Panc1 (cell line): ENCODE results near the gene GLIS2. TPM values are rescaled to one million over a fixed set of nuclear protein-coding genes. Genes with fewer than 3 reads are reported as not detected.

ENCODE experiments used
- ATAC-seq: fragments of 200-7000 bp; cut with Tn5 transposase; 2 replicates; pipeline ENCODE4 v1.9.1; 2020; ENCODE audit warnings: mild to moderate bottlenecking, moderate library complexity
- BruUV-seq: library from RNA; stranded (reverse); fragments of 400-500 nt; replicated peaks from 2 replicates; lab custom pipeline; 2021; lab: Mats Ljungman, UMichigan
- CTCF ChIA-PET: fragments of 300-600 bp; sonication (Branson Sonifier 250); formaldehyde crosslinking; loops from one replicate; lab custom pipeline; 2022; ENCODE audit warnings: antibody characterized with exemption; lab: Charles Lee
- POLR2A ChIA-PET: fragments of 300-600 bp; sonication (Branson Sonifier 250); formaldehyde crosslinking; loops from one replicate; lab custom pipeline; 2022; ENCODE audit warnings: antibody characterized with exemption; lab: Charles Lee
- DNase-seq: peaks from one replicate; pipeline ENCODE4 v3.0.0-alpha.2; 2010; ENCODE audit warnings: low read depth, low spot score
- H3K27ac ChIP-seq: 2 replicates; pipeline ENCODE4 v1.5.1; 2011; ENCODE audit warnings: mild to moderate bottlenecking, low read length, inconsistent platforms
- H3K27me3 ChIP-seq: fragments of 200-500 bp; sonication (Bioruptor generic); 2 replicates; pipeline ENCODE4 v1.6.0; 2014; ENCODE audit warnings: low read length, inconsistent platforms; ENCODE audit not compliant: control insufficient read depth, insufficient read depth
- H3K36me3 ChIP-seq: fragments of 200-500 bp; sonication (Bioruptor generic); 2 replicates; pipeline ENCODE4 v1.5.1; 2014; ENCODE audit warnings: inconsistent platforms, mild to moderate bottlenecking, low read length, moderate library complexity; ENCODE audit not compliant: control insufficient read depth, insufficient read depth
- H3K4me1 ChIP-seq: 2 replicates; pipeline ENCODE4 v1.5.1; 2011; ENCODE audit warnings: inconsistent platforms, mild to moderate bottlenecking, low read length, moderate library complexity; ENCODE audit not compliant: control insufficient read depth, insufficient read depth
- H3K4me3 ChIP-seq, 2 experiments: 2 replicates each; pipeline ENCODE4 v1.5.1; 2011 to 2012; ENCODE audit warnings: low read depth in 2 of 2, low read length in 2 of 2, mild to moderate bottlenecking in 2 of 2, inconsistent platforms in 1 of 2, moderate library complexity in 1 of 2
- H3K9me3 ChIP-seq: fragments of 200-500 bp; sonication (Bioruptor generic); 2 replicates; pipeline ENCODE4 v1.5.1; 2014; ENCODE audit warnings: low read depth, mild to moderate bottlenecking, inconsistent platforms, low read length, moderate library complexity; ENCODE audit not compliant: control insufficient read depth, insufficient read depth
- POLR2AphosphoS5 ChIP-seq: IDR thresholded peaks from 2 replicates; pipeline ENCODE4 v1.6.1; 2012; ENCODE audit warnings: mild to moderate bottlenecking, low read depth, low read length, moderate library complexity
- REST ChIP-seq, 2 experiments: IDR thresholded peaks; 2 replicates each; pipeline ENCODE4 v1.6.1; 2011 to 2012; ENCODE audit warnings: low read depth in 2 of 2, control low read depth in 1 of 2, low read length in 1 of 2, mild to moderate bottlenecking in 1 of 2, moderate library complexity in 1 of 2; ENCODE audit not compliant: insufficient read depth in 1 of 2
- SIN3A ChIP-seq: IDR thresholded peaks from 2 replicates; pipeline ENCODE4 v1.6.1; 2012; ENCODE audit warnings: low read depth, mild to moderate bottlenecking, low read length, moderate library complexity, borderline replicate concordance; ENCODE audit not compliant: insufficient read depth
- TCF7L2 ChIP-seq: IDR thresholded peaks from 2 replicates; pipeline ENCODE4 v1.6.1; 2011; ENCODE audit warnings: mild to moderate bottlenecking, low read depth, low read length, inconsistent platforms
- in situ Hi-C: cut with HindIII; loops from 2 replicates; pipeline ENCODE4 v1.10.0; 2016; ENCODE audit warnings: low sequenced_read_pairs, low pct_unique_long_range_greater_than_20kb
- intact Hi-C: fragments of 100-400 bp; cut with micrococcal nuclease; formaldehyde crosslinking; loops from one replicate; pipeline ENCODE4 v1.10.0; 2022; ENCODE audit not compliant: unreplicated experiment
- total RNA-seq: library from RNA; stranded (reverse); gene quantifications from one replicate; pipeline ENCODE4 v1.2.1, GENCODE V29; 2021; ENCODE audit not compliant: unreplicated experiment
- TF ChIP-seq, protein P1 (sequence below): fragments of 450-650 bp; IDR thresholded peaks from 2 replicates; pipeline ENCODE4 v1.5.1; 2017; ENCODE audit warnings: mild to moderate bottlenecking

GLIS2 gene
- total RNA-seq, 1 experiment from 2014 or later, result 87.3 TPM

DNA sequence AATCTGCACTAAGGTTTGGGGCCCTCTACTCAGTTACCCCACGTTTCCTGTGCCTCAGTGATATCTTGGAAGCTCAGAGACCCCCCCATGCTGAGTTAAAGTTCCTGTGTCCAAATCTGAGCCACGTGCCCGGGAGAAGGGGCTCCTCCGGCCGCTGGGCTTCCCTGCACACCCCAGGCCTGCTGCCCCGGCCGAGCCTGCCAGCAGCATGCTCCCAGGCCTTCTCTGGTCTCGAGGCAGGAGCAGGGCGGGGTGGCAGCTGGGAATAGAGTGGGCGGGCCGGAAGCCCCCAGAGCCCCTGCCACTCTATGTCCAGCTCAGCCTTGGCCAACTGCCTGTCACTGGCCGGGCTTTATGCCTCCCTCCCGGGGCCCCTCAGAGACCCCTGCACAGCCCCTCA, 50.1 kb downstream of the GLIS2 start:
- H3K27ac ChIP-seq, result no peak overlapping the region
- POLR2A ChIA-PET, result no interaction called here
- DNase-seq, result no peak
- no peak for ATAC-seq
- H3K27me3 ChIP-seq, result no peaks in the 10 kb centered on the region
- no peak overlapping the region for H3K4me3 ChIP-seq
- H3K4me1 ChIP-seq, result peaks cover 13% of the 10 kb centered on the region
- intact Hi-C loops (no loop called here), in situ Hi-C loops (no loop called here)
- TF ChIP-seq REST (IDR thresholded peaks at IDR 0.05; ENCODE audit: insufficient read depth in 1 of 2, low read depth in 2 of 2, low read length in 1 of 2) (no peak), TCF7L2 (no peak), POLR2AphosphoS5 (no peak), SIN3A (no peak)
- TF ChIP-seq, protein P1, sequence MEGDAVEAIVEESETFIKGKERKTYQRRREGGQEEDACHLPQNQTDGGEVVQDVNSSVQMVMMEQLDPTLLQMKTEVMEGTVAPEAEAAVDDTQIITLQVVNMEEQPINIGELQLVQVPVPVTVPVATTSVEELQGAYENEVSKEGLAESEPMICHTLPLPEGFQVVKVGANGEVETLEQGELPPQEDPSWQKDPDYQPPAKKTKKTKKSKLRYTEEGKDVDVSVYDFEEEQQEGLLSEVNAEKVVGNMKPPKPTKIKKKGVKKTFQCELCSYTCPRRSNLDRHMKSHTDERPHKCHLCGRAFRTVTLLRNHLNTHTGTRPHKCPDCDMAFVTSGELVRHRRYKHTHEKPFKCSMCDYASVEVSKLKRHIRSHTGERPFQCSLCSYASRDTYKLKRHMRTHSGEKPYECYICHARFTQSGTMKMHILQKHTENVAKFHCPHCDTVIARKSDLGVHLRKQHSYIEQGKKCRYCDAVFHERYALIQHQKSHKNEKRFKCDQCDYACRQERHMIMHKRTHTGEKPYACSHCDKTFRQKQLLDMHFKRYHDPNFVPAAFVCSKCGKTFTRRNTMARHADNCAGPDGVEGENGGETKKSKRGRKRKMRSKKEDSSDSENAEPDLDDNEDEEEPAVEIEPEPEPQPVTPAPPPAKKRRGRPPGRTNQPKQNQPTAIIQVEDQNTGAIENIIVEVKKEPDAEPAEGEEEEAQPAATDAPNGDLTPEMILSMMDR, result no peak
- no peaks in the 10 kb centered on the region for H3K36me3 ChIP-seq
- H3K9me3 ChIP-seq, result no peaks in the 10 kb centered on the region
- CTCF ChIA-PET, result interaction anchor here (1.6 kb wide), 1 partner anchor 37 kb away, joined by 4 read pairs; no protein-coding TSS in a partner anchor
- BruUV-seq, result no TSS peak

DNA sequence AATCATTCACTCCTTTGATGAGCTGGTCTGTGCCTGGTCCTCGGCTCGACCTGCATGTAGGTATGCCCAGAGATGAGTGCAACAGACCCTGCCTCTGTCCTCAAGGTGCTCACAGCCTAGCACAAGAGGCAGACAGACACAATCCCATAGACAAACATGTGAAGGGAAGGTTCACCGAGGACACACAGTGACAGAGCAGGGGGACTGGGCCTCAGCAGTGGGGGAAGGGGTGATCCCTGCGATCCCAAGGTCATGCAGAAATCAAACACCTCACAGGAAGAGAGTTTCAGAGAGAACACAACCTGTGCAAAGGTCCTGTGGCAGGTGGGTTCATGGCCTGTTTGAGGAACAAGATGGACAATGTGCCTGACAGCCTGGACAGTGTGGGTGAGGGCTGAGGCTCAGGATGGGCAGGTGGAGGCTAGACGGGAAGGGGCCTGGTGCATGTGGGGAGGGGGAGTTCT, 51.6 kb downstream of the GLIS2 start:
- in situ Hi-C loops (no loop called here), intact Hi-C loops (no loop called here)
- H3K27me3 ChIP-seq, result no peaks in the 10 kb centered on the region
- ChIA-PET POLR2A (no interaction called here), CTCF (no interaction called here)
- no peak overlapping the region for H3K27ac ChIP-seq
- no peaks in the 10 kb centered on the region for H3K36me3 ChIP-seq
- no peaks in the 10 kb centered on the region for H3K9me3 ChIP-seq
- ATAC-seq (no peak), DNase-seq (no peak)
- no peak overlapping the region for H3K4me3 ChIP-seq
- H3K4me1 ChIP-seq, result peaks cover 18% of the 10 kb centered on the region
- BruUV-seq, result no TSS peak
- TF ChIP-seq REST (IDR thresholded peaks at IDR 0.05; ENCODE audit: insufficient read depth in 1 of 2, low read depth in 2 of 2, low read length in 1 of 2) (no peak), SIN3A (no peak), POLR2AphosphoS5 (no peak), TCF7L2 (no peak)
- TF ChIP-seq, protein P1, result no peak
